Left lobe of liver (tissue), 2 donors: ENCODE measurements around the gene RNU6-9. TPM values are rescaled to one million over a fixed set of nuclear protein-coding genes. Genes with fewer than 3 reads are reported as not detected.
"Not testable (repeated sequence)": the region's sequence is repeated elsewhere in the genome, so short reads cannot be mapped to it uniquely, and the experiment has no call there.

ENCODE experiments used
- ATAC-seq: fragments of 200-7000 bp; cut with Tn5 transposase; one replicate; pipeline ENCODE4 v1.9.1; 2020; ENCODE audit warnings: mild to moderate bottlenecking, moderate library complexity
- DNase-seq: peaks from one replicate; pipeline ENCODE4 v3.0.0-alpha.2; 2020; ENCODE audit warnings: low spot score
- total RNA-seq: library from RNA; stranded (reverse); gene quantifications from one replicate; pipeline ENCODE4 v1.2.1, GENCODE V29; 2021
- donor health status: DM: no; HTN: no; CAD: no; lungs with moderate emphysema.
- donor health status: DM: no; HTN: yes; CAD: no.

The RNU6-9 gene
- not detected for total RNA-seq

- DNase-seq (peak; percentile 90), ATAC-seq (peak; percentile 97)
These were observed at the start of gene RNU6-9, which contains the start of gene MED16 for GRCh38 chr19:892894-893689. Gene RNU6-9 (plus strand): TSS chr19:893484. Gene MED16 (minus strand): TSS chr19:893187. CDS start chr19:891131, 2,056 bp downstream.

- DNase-seq (no peak), ATAC-seq (peak; percentile 16)
These were observed 49.3 kb upstream of the RNU6-9 start for GRCh38 chr19:843836-844545.

- no peak for DNase-seq
- ATAC-seq, result no peak
These were observed 48.7 kb upstream of the RNU6-9 start for GRCh38 chr19:844546-844971.

- ATAC-seq (no peak), DNase-seq (no peak)
These were observed 47.4 kb upstream of the RNU6-9 start for GRCh38 chr19:845707-846521.

GRCh38 chr19:848386-848921 lies 44.8 kb upstream of the RNU6-9 start:
- DNase-seq (no peak), ATAC-seq (no peak)

GRCh38 chr19:849195-849594 lies 44.1 kb upstream of the RNU6-9 start:
- ATAC-seq, DNase-seq: not testable (repeated sequence)

GRCh38 chr19:850221-850978 lies 42.9 kb upstream of the RNU6-9 start:
- ATAC-seq (peak; percentile 97), DNase-seq (peak; percentile 91)

- ATAC-seq (no peak), DNase-seq (peak; percentile 49)
These were observed 42.3 kb upstream of the RNU6-9 start for GRCh38 chr19:850979-851335.

GRCh38 chr19:852136-853013 lies 40.9 kb upstream of the RNU6-9 start, which contains the start of gene ELANE:
Gene ELANE (plus strand): TSS chr19:852303. CDS start chr19:852329, 26 bp downstream.
- DNase-seq, result no peak
- ATAC-seq, result no peak

- no peak for DNase-seq
These were observed 40.2 kb upstream of the RNU6-9 start for GRCh38 chr19:853014-853585.

GRCh38 chr19:853614-854220 lies 39.6 kb upstream of the RNU6-9 start:
- not testable (repeated sequence) for ATAC-seq, DNase-seq

More at GRCh38 chr19:853014-853585, 40.2 kb upstream of the RNU6-9 start:
- ATAC-seq, result no peak

- no peak for ATAC-seq
- no peak for DNase-seq
These were observed 38.7 kb upstream of the RNU6-9 start for GRCh38 chr19:854549-854948.

- DNase-seq, result no peak
- no peak for ATAC-seq
These were observed 38.1 kb upstream of the RNU6-9 start for GRCh38 chr19:855142-855541.

- no peak for ATAC-seq
- no peak for DNase-seq
These were observed 37.6 kb upstream of the RNU6-9 start for GRCh38 chr19:855566-856120.

GRCh38 chr19:858284-858683 lies 35.0 kb upstream of the RNU6-9 start:
- no peak for ATAC-seq

GRCh38 chr19:858868-859843 lies 34.1 kb upstream of the RNU6-9 start, which contains the start of gene CFD:
Gene CFD (plus strand): TSS chr19:859664. CDS start chr19:859690, 26 bp downstream.
- DNase-seq (no peak), ATAC-seq (peak; percentile 14)

More at GRCh38 chr19:858284-858683, 35.0 kb upstream of the RNU6-9 start:
- DNase-seq, result no peak
